ENCODE measurements around the gene KCNJ2. TPM values are rescaled to one million over a fixed set of nuclear protein-coding genes. Genes with fewer than 3 reads are reported as not detected.

The KCNJ2 gene
- total and polyA plus RNA-seq, 9 donors = 0.97 to 3.8 (median 2.1) TPM

- H3K9me3 ChIP-seq = no peaks in the 10 kb centered on the region
- no peak for DNase-seq
- 77 to 85% (median 78%) methylated on average over 3 of the region's 3 CpGs for WGBS, 3 donors
- H3K4me3 ChIP-seq = no peak overlapping the region
- no peaks in the 10 kb centered on the region for H3K27me3 ChIP-seq
- intact Hi-C loops (cut with DNase I) = no loop called here
- H3K27ac ChIP-seq = no peak overlapping the region
- H3K36me3 ChIP-seq = no peaks in the 10 kb centered on the region
- TF ChIP-seq, protein P1, sequence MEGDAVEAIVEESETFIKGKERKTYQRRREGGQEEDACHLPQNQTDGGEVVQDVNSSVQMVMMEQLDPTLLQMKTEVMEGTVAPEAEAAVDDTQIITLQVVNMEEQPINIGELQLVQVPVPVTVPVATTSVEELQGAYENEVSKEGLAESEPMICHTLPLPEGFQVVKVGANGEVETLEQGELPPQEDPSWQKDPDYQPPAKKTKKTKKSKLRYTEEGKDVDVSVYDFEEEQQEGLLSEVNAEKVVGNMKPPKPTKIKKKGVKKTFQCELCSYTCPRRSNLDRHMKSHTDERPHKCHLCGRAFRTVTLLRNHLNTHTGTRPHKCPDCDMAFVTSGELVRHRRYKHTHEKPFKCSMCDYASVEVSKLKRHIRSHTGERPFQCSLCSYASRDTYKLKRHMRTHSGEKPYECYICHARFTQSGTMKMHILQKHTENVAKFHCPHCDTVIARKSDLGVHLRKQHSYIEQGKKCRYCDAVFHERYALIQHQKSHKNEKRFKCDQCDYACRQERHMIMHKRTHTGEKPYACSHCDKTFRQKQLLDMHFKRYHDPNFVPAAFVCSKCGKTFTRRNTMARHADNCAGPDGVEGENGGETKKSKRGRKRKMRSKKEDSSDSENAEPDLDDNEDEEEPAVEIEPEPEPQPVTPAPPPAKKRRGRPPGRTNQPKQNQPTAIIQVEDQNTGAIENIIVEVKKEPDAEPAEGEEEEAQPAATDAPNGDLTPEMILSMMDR (IDR thresholded peaks at IDR 0.05) = no peak
- TF ChIP-seq EP300 (IDR thresholded peaks at IDR 0.05) (no peak), POLR2A (IDR thresholded peaks at IDR 0.05) (no peak)
- no peaks in the 10 kb centered on the region for H3K4me1 ChIP-seq (ENCODE audit: insufficient read depth)
Measured at GRCh38 chr17:70121126-70121525, 48.2 kb upstream of the KCNJ2 start.

DNA sequence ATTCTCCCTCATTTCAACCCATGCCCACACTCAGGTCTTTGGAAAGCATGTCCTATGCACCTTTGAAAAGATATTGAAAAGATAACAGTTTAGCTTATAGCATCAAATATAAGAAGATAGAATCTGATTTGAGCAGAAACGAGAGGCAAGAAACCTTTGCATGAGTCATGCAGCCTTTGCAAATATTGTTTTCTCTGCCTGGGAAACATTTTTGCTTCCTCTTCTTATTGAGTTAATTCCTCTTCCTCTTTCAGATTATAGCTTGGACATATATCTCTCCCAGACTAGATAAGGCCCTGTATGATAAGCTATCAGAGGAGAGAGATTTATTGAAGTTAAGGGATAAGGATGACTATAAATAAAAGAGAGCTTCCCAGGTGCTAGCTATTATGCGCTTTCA is 46.1 kb upstream of the KCNJ2 start:
- H3K27me3 ChIP-seq = no peaks in the 10 kb centered on the region
- no peaks in the 10 kb centered on the region for H3K36me3 ChIP-seq
- TF ChIP-seq POLR2A (IDR thresholded peaks at IDR 0.05) (no peak), EP300 (IDR thresholded peaks at IDR 0.05) (no peak)
- TF ChIP-seq, protein P1 (IDR thresholded peaks at IDR 0.05) = no peak
- H3K27ac ChIP-seq = no peak overlapping the region
- H3K4me3 ChIP-seq = no peak overlapping the region
- no peak for DNase-seq
- H3K4me1 ChIP-seq (ENCODE audit: insufficient read depth) = no peaks in the 10 kb centered on the region
- no peaks in the 10 kb centered on the region for H3K9me3 ChIP-seq
- 66 to 75% (median 75%) methylated on average over 2 of the region's 2 CpGs for WGBS, 3 donors
- intact Hi-C loops (cut with DNase I) = no loop called here

DNA sequence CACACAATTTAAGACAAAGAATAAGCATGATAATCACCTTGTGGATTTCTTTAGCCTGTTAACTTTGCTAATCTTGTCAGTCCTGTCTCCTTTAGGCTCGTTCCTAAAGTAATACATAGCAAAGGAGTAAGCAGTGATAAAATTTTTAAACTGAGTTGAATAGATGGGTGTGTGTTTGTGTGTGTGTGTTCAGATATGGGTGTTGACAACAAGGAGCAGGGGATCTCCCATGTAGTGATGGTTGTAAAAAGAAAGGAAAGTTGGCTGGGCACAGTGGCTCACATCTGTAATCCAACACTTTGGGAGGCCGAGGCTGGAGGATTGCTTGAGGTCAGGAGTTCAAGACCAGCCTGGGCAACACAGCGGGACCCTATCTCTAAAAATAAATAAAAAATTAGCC is 44.6 kb upstream of the KCNJ2 start:
- no peak overlapping the region for H3K27ac ChIP-seq
- TF ChIP-seq POLR2A (IDR thresholded peaks at IDR 0.05) = no peak
- H3K36me3 ChIP-seq = no peaks in the 10 kb centered on the region
- no peaks in the 10 kb centered on the region for H3K4me1 ChIP-seq (ENCODE audit: insufficient read depth)
- DNase-seq = no peak
- no peaks in the 10 kb centered on the region for H3K9me3 ChIP-seq
- no peaks in the 10 kb centered on the region for H3K27me3 ChIP-seq
- no peak overlapping the region for H3K4me3 ChIP-seq
- 79 to 81% (median 80%) methylated on average over 3 of the region's 3 CpGs for WGBS, 3 donors
- intact Hi-C loops (cut with DNase I) = no loop called here

GRCh38 chr17:70127221-70127873 is 42.0 kb upstream of the KCNJ2 start:
- Histone ChIP-seq H3K4me3 (no peak overlapping the region), H3K9me3 (no peaks in the 10 kb centered on the region), H3K4me1 (ENCODE audit: insufficient read depth) (no peaks in the 10 kb centered on the region), H3K27ac (no peak overlapping the region), H3K36me3 (no peaks in the 10 kb centered on the region), H3K27me3 (no peaks in the 10 kb centered on the region)
- no peak for DNase-seq
- intact Hi-C loops (cut with DNase I) = no loop called here
- WGBS, 3 donors = 93 to 96% (median 96%) methylated on average over 6 of the region's 6 CpGs
- TF ChIP-seq POLR2A (IDR thresholded peaks at IDR 0.05) = no peak
- TF ChIP-seq, protein P1 (IDR thresholded peaks at IDR 0.05) = no peak
- TF ChIP-seq EP300 (IDR thresholded peaks at IDR 0.05) = no peak

- intact Hi-C loops (cut with DNase I) = no loop called here
- Histone ChIP-seq H3K4me3 (no peak overlapping the region), H3K27ac (no peak overlapping the region), H3K27me3 (no peaks in the 10 kb centered on the region), H3K9me3 (no peaks in the 10 kb centered on the region), H3K4me1 (ENCODE audit: insufficient read depth) (no peaks in the 10 kb centered on the region), H3K36me3 (no peaks in the 10 kb centered on the region)
- TF ChIP-seq, protein P1 (IDR thresholded peaks at IDR 0.05) = no peak
- no peak for TF ChIP-seq EP300 (IDR thresholded peaks at IDR 0.05)
- WGBS, 3 donors = 97 to 98% (median 97%) methylated on average over 23 of the region's 23 CpGs
- DNase-seq = no peak
Measured at GRCh38 chr17:70128727-70129238, 40.5 kb upstream of the KCNJ2 start.
